ENCODE data around the gene SBF1. TPM values are rescaled to one million over a fixed set of nuclear protein-coding genes. Genes with fewer than 3 reads are reported as not detected.

SBF1 gene
- total RNA-seq, 4 donors from 2014 or later: 63.7 to 122 (median 64.4) TPM

GRCh38 chr22:50481045-50481439, 6.2 kb upstream of the SBF1 start:
- ATAC-seq: no peak
- Histone ChIP-seq H3K4me1 (peaks cover 0 to 19% (median 0%) of the 10 kb centered on the region in 3 donors), H3K27ac (no peak overlapping the region), H3K9me3 (no peaks in the 10 kb centered on the region), H3K27me3 (peaks cover 75% of the 10 kb centered on the region), H3K4me3 (peak overlapping the region in 1 of 2 donors; percentile 51), H3K36me3 (no peaks in the 10 kb centered on the region)
- TF ChIP-seq CTCF (IDR thresholded peaks at IDR 0.05) (no peak), POLR2AphosphoS5 (IDR thresholded peaks at IDR 0.05) (no peak), EP300 (IDR thresholded peaks at IDR 0.05) (no peak), POLR2A (IDR thresholded peaks at IDR 0.05) (no peak)
- no CpG with 5 or more reads among the region's 45 CpGs for WGBS, 2 donors (ENCODE audit: low coverage in 1 of 2)

GRCh38 chr22:50479721-50480120, 4.9 kb upstream of the SBF1 start:
- 60 to 75% methylated on average over 9 to 11 of the region's 11 CpGs for WGBS, 2 donors (ENCODE audit: low coverage in 1 of 2)
- Histone ChIP-seq H3K4me3 (no peak overlapping the region), H3K27me3 (peaks cover 61% of the 10 kb centered on the region), H3K9me3 (no peaks in the 10 kb centered on the region), H3K4me1 (peaks cover 0 to 27% (median 6%) of the 10 kb centered on the region in 3 donors), H3K36me3 (no peaks in the 10 kb centered on the region), H3K27ac (no peak overlapping the region)
- no peak for ATAC-seq
- TF ChIP-seq EP300 (IDR thresholded peaks at IDR 0.05) (no peak), CTCF (IDR thresholded peaks at IDR 0.05) (no peak), POLR2AphosphoS5 (IDR thresholded peaks at IDR 0.05) (no peak), POLR2A (IDR thresholded peaks at IDR 0.05) (no peak)

GRCh38 chr22:50477923-50478322, 3.1 kb upstream of the SBF1 start:
- no peak for ATAC-seq
- no peak overlapping the region for H3K27ac ChIP-seq
- H3K9me3 ChIP-seq: no peaks in the 10 kb centered on the region
- peaks cover 0 to 40% (median 15%) of the 10 kb centered on the region in 3 donors for H3K4me1 ChIP-seq
- no CpG with 5 or more reads among the region's 12 CpGs for WGBS, 2 donors (ENCODE audit: low coverage in 1 of 2)
- no peaks in the 10 kb centered on the region for H3K36me3 ChIP-seq
- TF ChIP-seq POLR2AphosphoS5 (IDR thresholded peaks at IDR 0.05): no peak
- no peak for TF ChIP-seq POLR2A (IDR thresholded peaks at IDR 0.05)
- no peak for TF ChIP-seq CTCF (IDR thresholded peaks at IDR 0.05)
- no peak for TF ChIP-seq EP300 (IDR thresholded peaks at IDR 0.05)
- no peak overlapping the region for H3K4me3 ChIP-seq
- H3K27me3 ChIP-seq: peaks cover 43% of the 10 kb centered on the region

GRCh38 chr22:50476868-50477267, 2.0 kb upstream of the SBF1 start:
- Histone ChIP-seq H3K4me1 (peaks cover 0 to 43% (median 24%) of the 10 kb centered on the region in 3 donors), H3K27me3 (peaks cover 33% of the 10 kb centered on the region), H3K36me3 (peaks cover 0 to 2% of the 10 kb centered on the region in 2 donors), H3K27ac (no peak overlapping the region), H3K4me3 (no peak overlapping the region), H3K9me3 (no peaks in the 10 kb centered on the region)
- WGBS, 2 donors (ENCODE audit: low coverage in 1 of 2): 50 to 72% methylated on average over 1 to 6 of the region's 7 CpGs
- TF ChIP-seq CTCF (IDR thresholded peaks at IDR 0.05) (no peak), POLR2AphosphoS5 (IDR thresholded peaks at IDR 0.05) (no peak), POLR2A (IDR thresholded peaks at IDR 0.05) (no peak), EP300 (IDR thresholded peaks at IDR 0.05) (no peak)
- ATAC-seq: no peak

- Histone ChIP-seq H3K27ac (peak overlapping the region in 3 of 4 donors; percentile 89 to 94 (median 93)), H3K27me3 (peaks cover 20% of the 10 kb centered on the region), H3K4me1 (peaks cover 0 to 44% (median 36%) of the 10 kb centered on the region in 3 donors), H3K4me3 (peak overlapping the region in 1 of 2 donors; percentile 96), H3K9me3 (no peaks in the 10 kb centered on the region), H3K36me3 (peaks cover 0 to 8% of the 10 kb centered on the region in 2 donors)
- 76% methylated on average over 6 of the region's 6 CpGs; no CpG with 5 or more reads in 1 of the 2 donors for whole genome bisulfite sequencing, 2 donors (ENCODE audit: low coverage in 1 of 2)
- TF ChIP-seq CTCF (IDR thresholded peaks at IDR 0.05): no peak
- no peak for TF ChIP-seq EP300 (IDR thresholded peaks at IDR 0.05)
- no peak for TF ChIP-seq POLR2A (IDR thresholded peaks at IDR 0.05)
- ATAC-seq: no peak
These were observed 792 bp upstream of the SBF1 start for GRCh38 chr22:50475652-50476002.

All from gastroesophageal sphincter (tissue), 4 donors.